ENCODE data around the gene MAVS.

MAVS gene

GRCh38 chr20:3819411-3820047 is 27.1 kb upstream of the MAVS start:
- Histone ChIP-seq H3F3A (ENCODE audit: insufficient read depth, low read length) (peaks cover 6% of the 10 kb centered on the region; the same call in 1 of the 2 replicates), H3K4me1 (ENCODE audit: low read length) (0 out of 2 replicates have a peak, but pooled peaks cover 5% of the 10 kb centered on the region), H3K4me2 (ENCODE audit: low read depth, low read length) (peak overlapping the region; percentile 71), H3K9me2 (replicated peaks; ENCODE audit: insufficient read depth, low read length) (no peaks in the 10 kb centered on the region), H3K27ac (ENCODE audit: low read length) (peak overlapping the region; percentile 96; the same call in 1 of the 2 replicates), H3K36me3 (replicated peaks; ENCODE audit: insufficient read depth, low read length) (no peaks in the 10 kb centered on the region), H3K27me3 (replicated peaks; ENCODE audit: insufficient read depth, low read length) (no peaks in the 10 kb centered on the region), H3K4me3 (ENCODE audit: low read length) (peak overlapping the region; percentile 95), H3K79me2 (ENCODE audit: low read length) (peaks cover 10% of the 10 kb centered on the region), H4K20me1 (ENCODE audit: insufficient read depth, low read length) (no peaks in the 10 kb centered on the region), H2AFZ (ENCODE audit: low read length) (peak overlapping the region; percentile 94), H3K9ac (ENCODE audit: low read length) (peak overlapping the region; percentile 99), H3K9me3 (replicated peaks; ENCODE audit: insufficient read depth, low read length) (no peaks in the 10 kb centered on the region)
- TF ChIP-seq, protein P1, sequence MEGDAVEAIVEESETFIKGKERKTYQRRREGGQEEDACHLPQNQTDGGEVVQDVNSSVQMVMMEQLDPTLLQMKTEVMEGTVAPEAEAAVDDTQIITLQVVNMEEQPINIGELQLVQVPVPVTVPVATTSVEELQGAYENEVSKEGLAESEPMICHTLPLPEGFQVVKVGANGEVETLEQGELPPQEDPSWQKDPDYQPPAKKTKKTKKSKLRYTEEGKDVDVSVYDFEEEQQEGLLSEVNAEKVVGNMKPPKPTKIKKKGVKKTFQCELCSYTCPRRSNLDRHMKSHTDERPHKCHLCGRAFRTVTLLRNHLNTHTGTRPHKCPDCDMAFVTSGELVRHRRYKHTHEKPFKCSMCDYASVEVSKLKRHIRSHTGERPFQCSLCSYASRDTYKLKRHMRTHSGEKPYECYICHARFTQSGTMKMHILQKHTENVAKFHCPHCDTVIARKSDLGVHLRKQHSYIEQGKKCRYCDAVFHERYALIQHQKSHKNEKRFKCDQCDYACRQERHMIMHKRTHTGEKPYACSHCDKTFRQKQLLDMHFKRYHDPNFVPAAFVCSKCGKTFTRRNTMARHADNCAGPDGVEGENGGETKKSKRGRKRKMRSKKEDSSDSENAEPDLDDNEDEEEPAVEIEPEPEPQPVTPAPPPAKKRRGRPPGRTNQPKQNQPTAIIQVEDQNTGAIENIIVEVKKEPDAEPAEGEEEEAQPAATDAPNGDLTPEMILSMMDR (IDR thresholded peaks at IDR 0.05; ENCODE audit: low read length), result no peak
- TF ChIP-seq EZH2 (optimal IDR thresholded peaks at IDR 0.05; ENCODE audit: low read depth, low read length) (no peak), EZH2phosphoT487 (IDR thresholded peaks at IDR 0.05; ENCODE audit: low read length) (no peak)
- DNase-seq, result no peak

DNA sequence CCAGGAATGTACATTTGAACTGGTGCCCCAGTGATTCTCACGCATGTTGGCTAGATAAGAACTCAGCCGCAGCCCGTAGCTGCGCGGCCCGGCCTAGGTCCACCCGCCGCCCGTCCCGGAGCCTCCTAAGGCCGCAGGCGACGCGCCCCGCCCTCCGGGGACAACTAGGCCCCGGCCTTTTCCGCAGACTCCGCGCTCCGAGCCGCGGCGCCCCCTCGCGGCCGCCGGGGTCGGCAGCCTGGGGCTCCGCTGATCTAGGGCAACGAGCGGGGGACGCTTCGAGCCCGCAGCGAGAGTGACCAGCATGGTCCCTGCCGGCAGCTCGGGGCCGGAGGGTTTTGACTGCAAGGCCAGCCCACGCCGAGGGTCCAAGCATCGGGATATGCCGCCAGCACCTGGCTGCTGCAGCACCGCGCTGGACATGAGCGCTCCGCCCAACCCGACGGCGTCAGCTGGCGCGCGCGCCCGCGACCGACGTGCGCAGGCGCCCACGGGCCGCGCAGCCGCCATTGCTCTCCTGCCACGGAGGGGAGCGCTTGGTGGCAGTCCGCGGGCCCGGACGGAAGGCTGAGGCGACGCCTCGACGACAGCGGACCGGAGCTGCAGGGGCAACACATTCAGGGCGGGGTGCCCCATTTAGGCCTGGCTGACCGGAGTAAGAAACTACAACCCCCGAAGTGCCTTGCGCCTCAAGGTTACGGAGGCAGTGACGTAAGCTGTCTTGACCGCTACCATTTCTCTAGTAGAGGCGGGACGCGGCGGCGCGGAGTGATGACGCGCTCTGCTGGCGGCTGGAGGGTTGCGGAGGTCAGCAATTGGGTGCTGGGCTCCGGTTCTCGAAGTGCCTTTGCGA is 26.4 kb upstream of the MAVS start, which contains the start of gene AP5S1:
Gene AP5S1, plus strand, starts transcription at position 500 of the 853 bp plus-strand sequence. CDS start 1,571 bp downstream, outside the sequence.
- no peak for TF ChIP-seq EZH2phosphoT487 (IDR thresholded peaks at IDR 0.05; ENCODE audit: low read length)
- TF ChIP-seq, protein P1 (IDR thresholded peaks at IDR 0.05; ENCODE audit: low read length), result peak; percentile 95
- H3K79me2 ChIP-seq (ENCODE audit: low read length), result peaks cover 10% of the 10 kb centered on the region
- H2AFZ ChIP-seq (ENCODE audit: low read length), result peak within 1 kb of the TSS; percentile 94
- DNase-seq, result peak; percentile 97
- H3K9ac ChIP-seq (ENCODE audit: low read length), result peak within 1 kb of the TSS; percentile 99
- H3K36me3 ChIP-seq (replicated peaks; ENCODE audit: insufficient read depth, low read length), result no peaks in the 10 kb centered on the region
- H3K27me3 ChIP-seq (replicated peaks; ENCODE audit: insufficient read depth, low read length), result no peaks in the 10 kb centered on the region
- peak within 1 kb of the TSS; percentile 95 for H3K4me3 ChIP-seq (ENCODE audit: low read length)
- peak within 1 kb of the TSS; percentile 92 for H3K4me2 ChIP-seq (ENCODE audit: low read depth, low read length)
- H3F3A ChIP-seq (ENCODE audit: insufficient read depth, low read length), result peaks cover 6% of the 10 kb centered on the region; the same call in 1 of the 2 replicates
- H3K27ac ChIP-seq (ENCODE audit: low read length), result peak within 1 kb of the TSS; percentile 96
- 0 out of 2 replicates have a peak, but pooled peaks cover 5% of the 10 kb centered on the region for H3K4me1 ChIP-seq (ENCODE audit: low read length)
- no peaks in the 10 kb centered on the region for H4K20me1 ChIP-seq (ENCODE audit: insufficient read depth, low read length)
- H3K9me3 ChIP-seq (replicated peaks; ENCODE audit: insufficient read depth, low read length), result no peaks in the 10 kb centered on the region
- no peaks in the 10 kb centered on the region for H3K9me2 ChIP-seq (replicated peaks; ENCODE audit: insufficient read depth, low read length)

- peak overlapping the region; percentile 99 for H3K9ac ChIP-seq (ENCODE audit: low read length)
- peak overlapping the region; percentile 96 for H3K27ac ChIP-seq (ENCODE audit: low read length)
- peak overlapping the region; percentile 92 for H3K4me2 ChIP-seq (ENCODE audit: low read depth, low read length)
- peaks cover 10% of the 10 kb centered on the region for H3K79me2 ChIP-seq (ENCODE audit: low read length)
- no peaks in the 10 kb centered on the region for H3K9me3 ChIP-seq (replicated peaks; ENCODE audit: insufficient read depth, low read length)
- H3K4me1 ChIP-seq (ENCODE audit: low read length), result 0 out of 2 replicates have a peak, but pooled peaks cover 5% of the 10 kb centered on the region
- no peaks in the 10 kb centered on the region for H3K9me2 ChIP-seq (replicated peaks; ENCODE audit: insufficient read depth, low read length)
- peak overlapping the region; percentile 94 for H2AFZ ChIP-seq (ENCODE audit: low read length)
- DNase-seq, result no peak
- H3F3A ChIP-seq (ENCODE audit: insufficient read depth, low read length), result peaks cover 6% of the 10 kb centered on the region; the same call in 1 of the 2 replicates
- peak overlapping the region; percentile 95 for H3K4me3 ChIP-seq (ENCODE audit: low read length)
- H3K27me3 ChIP-seq (replicated peaks; ENCODE audit: insufficient read depth, low read length), result no peaks in the 10 kb centered on the region
- H4K20me1 ChIP-seq (ENCODE audit: insufficient read depth, low read length), result no peaks in the 10 kb centered on the region
- H3K36me3 ChIP-seq (replicated peaks; ENCODE audit: insufficient read depth, low read length), result no peaks in the 10 kb centered on the region
- TF ChIP-seq, protein P1 (IDR thresholded peaks at IDR 0.05; ENCODE audit: low read length), result no peak
- TF ChIP-seq EZH2phosphoT487 (IDR thresholded peaks at IDR 0.05; ENCODE audit: low read length) (no peak), EZH2 (optimal IDR thresholded peaks at IDR 0.05; ENCODE audit: low read depth, low read length) (no peak)
Measured at GRCh38 chr20:3820901-3821727, 25.5 kb upstream of the MAVS start.
